CD4-positive, alpha-beta T cell treated with Interleukin-21 for 1 hour (primary cell): ENCODE measurements around the gene FZD1.
"Not testable (repeated sequence)": the region's sequence is repeated elsewhere in the genome, so short reads cannot be mapped to it uniquely, and the experiment has no call there.

ENCODE experiments used
- DNase-seq: peaks from one replicate; pipeline ENCODE4 v3.0.0-alpha.2; 2020

FZD1 gene

GRCh38 chr7:91302794-91303193, 38.6 kb downstream of the FZD1 start:
- no peak for DNase-seq

- no peak for DNase-seq
These were observed 42.0 kb downstream of the FZD1 start for GRCh38 chr7:91306266-91306665.

- DNase-seq = no peak
These were observed 43.2 kb downstream of the FZD1 start for GRCh38 chr7:91307467-91307866.

- not testable (repeated sequence) for DNase-seq
These were observed 44.0 kb downstream of the FZD1 start for GRCh38 chr7:91308191-91308590.

- no peak for DNase-seq
These were observed 46.7 kb downstream of the FZD1 start for GRCh38 chr7:91310830-91311460.

- no peak for DNase-seq
These were observed 47.6 kb downstream of the FZD1 start for GRCh38 chr7:91311839-91312238.

- no peak for DNase-seq
These were observed 48.9 kb downstream of the FZD1 start for GRCh38 chr7:91313113-91313512.

GRCh38 chr7:91314591-91315323, 50.5 kb downstream of the FZD1 start:
- DNase-seq = no peak

- DNase-seq = no peak
These were observed 52.2 kb downstream of the FZD1 start for GRCh38 chr7:91316426-91316825.

GRCh38 chr7:91319351-91319750, 55.1 kb downstream of the FZD1 start:
- DNase-seq = no peak

GRCh38 chr7:91320366-91321078, 56.3 kb downstream of the FZD1 start:
- no peak for DNase-seq
